ENCODE results near the gene FGGY. TPM values are rescaled to one million over a fixed set of nuclear protein-coding genes. Genes with fewer than 3 reads are reported as not detected.
"Not testable (repeated sequence)": the region's sequence is repeated elsewhere in the genome, so short reads cannot be mapped to it uniquely, and the experiment has no call there.

Gene FGGY
- total RNA-seq, 2 donors from 2014 or later: 12.4 to 17.9 TPM

GRCh38 chr1:59631561-59632255 lies 334.8 kb downstream of the FGGY start:
- H3K9me3 Mint-ChIP-seq: no peaks in the 10 kb centered on the region
- no peaks in the 10 kb centered on the region for H3K36me3 Mint-ChIP-seq (ENCODE audit: insufficient read depth in 2 of 2)
- no peak overlapping the region for H3K4me3 Mint-ChIP-seq
- H3K4me1 Mint-ChIP-seq (ENCODE audit: low read depth): no peaks in the 10 kb centered on the region
- H3K27me3 Mint-ChIP-seq (ENCODE audit: low read depth): no peaks in the 10 kb centered on the region
- DNase-seq (no peak), ATAC-seq (replicated peaks in 1 of 2) (no peak)
- H3K27ac Mint-ChIP-seq: no peak overlapping the region

GRCh38 chr1:59635097-59635496 lies 338.2 kb downstream of the FGGY start:
- Mint-ChIP-seq H3K4me1 (ENCODE audit: low read depth) (no peaks in the 10 kb centered on the region), H3K27me3 (ENCODE audit: low read depth) (no peaks in the 10 kb centered on the region), H3K27ac (no peak overlapping the region), H3K36me3 (ENCODE audit: insufficient read depth in 2 of 2) (no peaks in the 10 kb centered on the region), H3K9me3 (no peaks in the 10 kb centered on the region), H3K4me3 (no peak overlapping the region)
- ATAC-seq (replicated peaks in 1 of 2) (no peak), DNase-seq (no peak)

GRCh38 chr1:59638231-59638711 lies 341.4 kb downstream of the FGGY start:
- DNase-seq (no peak), ATAC-seq (replicated peaks in 1 of 2) (no peak)
- Mint-ChIP-seq H3K4me1 (ENCODE audit: low read depth) (no peaks in the 10 kb centered on the region), H3K9me3 (no peaks in the 10 kb centered on the region), H3K36me3 (ENCODE audit: insufficient read depth in 2 of 2) (no peaks in the 10 kb centered on the region), H3K27ac (no peak overlapping the region), H3K27me3 (ENCODE audit: low read depth) (no peaks in the 10 kb centered on the region), H3K4me3 (no peak overlapping the region)

DNA sequence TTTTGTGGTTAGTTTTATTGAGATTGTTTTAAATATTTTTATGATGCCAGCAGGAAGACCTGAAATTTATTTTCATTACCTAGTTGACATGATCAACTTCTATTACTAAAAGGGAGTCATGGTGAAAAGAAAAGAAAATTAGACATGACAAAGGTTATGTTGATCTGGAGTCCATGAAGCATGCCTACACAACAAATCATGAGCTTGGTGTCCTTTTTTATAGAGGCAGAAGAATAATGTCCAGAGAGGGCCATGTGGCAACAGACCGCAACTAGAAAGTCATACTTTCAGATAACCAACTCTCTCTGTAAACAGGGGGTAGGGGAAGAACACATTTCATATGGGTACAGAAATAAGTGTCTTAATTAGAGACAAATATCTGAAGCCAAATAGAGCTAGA lies 342.4 kb downstream of the FGGY start:
- Mint-ChIP-seq H3K36me3 (ENCODE audit: insufficient read depth in 2 of 2) (no peaks in the 10 kb centered on the region), H3K9me3 (no peaks in the 10 kb centered on the region), H3K4me3 (no peak overlapping the region), H3K4me1 (ENCODE audit: low read depth) (no peaks in the 10 kb centered on the region), H3K27me3 (ENCODE audit: low read depth) (no peaks in the 10 kb centered on the region), H3K27ac (no peak overlapping the region)
- ATAC-seq (replicated peaks in 1 of 2): no peak
- DNase-seq: no peak

DNA sequence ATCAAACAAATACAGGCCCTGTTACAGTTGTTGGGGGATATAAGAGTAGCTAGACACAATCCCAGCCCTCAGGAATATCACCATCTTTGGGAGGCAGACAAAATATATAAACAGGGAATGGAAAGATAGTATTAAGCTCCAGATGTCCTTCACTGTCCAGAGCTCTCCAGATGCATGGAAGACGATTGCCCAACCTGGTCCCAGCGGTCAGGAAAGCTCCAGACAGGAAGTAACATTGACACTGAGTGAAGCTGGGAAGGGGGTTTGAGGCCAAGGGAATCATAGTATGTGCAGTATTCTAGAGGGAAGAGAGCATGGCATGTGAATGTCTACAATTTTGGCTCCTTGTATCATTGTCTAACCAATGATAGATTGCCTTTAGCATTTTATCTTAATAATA lies 344.0 kb downstream of the FGGY start:
- H3K27me3 Mint-ChIP-seq (ENCODE audit: low read depth): no peaks in the 10 kb centered on the region
- DNase-seq (no peak), ATAC-seq (replicated peaks in 1 of 2) (no peak)
- no peak overlapping the region for H3K27ac Mint-ChIP-seq
- no peaks in the 10 kb centered on the region for H3K36me3 Mint-ChIP-seq (ENCODE audit: insufficient read depth in 2 of 2)
- no peaks in the 10 kb centered on the region for H3K4me1 Mint-ChIP-seq (ENCODE audit: low read depth)
- no peak overlapping the region for H3K4me3 Mint-ChIP-seq
- no peaks in the 10 kb centered on the region for H3K9me3 Mint-ChIP-seq

DNA sequence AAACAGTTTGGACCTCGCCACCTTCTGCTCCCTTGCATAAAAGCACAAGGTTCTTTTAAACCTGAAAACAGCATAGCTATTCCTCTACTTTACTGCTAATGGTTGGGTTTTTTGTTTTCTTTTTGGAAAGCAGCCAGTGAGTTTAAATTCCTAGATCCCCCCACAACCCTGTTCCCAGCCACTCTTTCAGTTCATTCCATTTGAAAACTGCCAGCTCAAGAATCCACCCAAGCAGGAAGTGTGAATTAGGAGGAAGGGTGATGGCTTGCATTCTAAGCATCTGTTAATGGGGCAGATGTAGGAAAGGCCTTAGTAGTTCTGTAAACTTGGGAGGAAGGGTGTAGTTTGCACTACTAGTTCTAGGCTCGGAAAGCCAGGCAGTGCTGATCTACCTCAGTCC lies 344.9 kb downstream of the FGGY start:
- Mint-ChIP-seq H3K27me3 (ENCODE audit: low read depth) (no peaks in the 10 kb centered on the region), H3K4me1 (ENCODE audit: low read depth) (no peaks in the 10 kb centered on the region), H3K27ac (no peak overlapping the region), H3K4me3 (no peak overlapping the region), H3K36me3 (ENCODE audit: insufficient read depth in 2 of 2) (peaks cover 0 to 2% of the 10 kb centered on the region in 2 donors), H3K9me3 (peaks cover 0 to 1% of the 10 kb centered on the region in 2 donors)
- DNase-seq: no peak
- ATAC-seq (replicated peaks in 1 of 2): no peak

GRCh38 chr1:59643526-59643925 lies 346.6 kb downstream of the FGGY start:
- H3K9me3 Mint-ChIP-seq: peaks cover 0 to 2% of the 10 kb centered on the region in 2 donors
- H3K4me1 Mint-ChIP-seq (ENCODE audit: low read depth): no peaks in the 10 kb centered on the region
- no peak for ATAC-seq (replicated peaks in 1 of 2)
- no peak overlapping the region for H3K27ac Mint-ChIP-seq
- no peak for DNase-seq
- peaks cover 0 to 2% of the 10 kb centered on the region in 2 donors for H3K36me3 Mint-ChIP-seq (ENCODE audit: insufficient read depth in 2 of 2)
- no peaks in the 10 kb centered on the region for H3K27me3 Mint-ChIP-seq (ENCODE audit: low read depth)
- H3K4me3 Mint-ChIP-seq: no peak overlapping the region

DNA sequence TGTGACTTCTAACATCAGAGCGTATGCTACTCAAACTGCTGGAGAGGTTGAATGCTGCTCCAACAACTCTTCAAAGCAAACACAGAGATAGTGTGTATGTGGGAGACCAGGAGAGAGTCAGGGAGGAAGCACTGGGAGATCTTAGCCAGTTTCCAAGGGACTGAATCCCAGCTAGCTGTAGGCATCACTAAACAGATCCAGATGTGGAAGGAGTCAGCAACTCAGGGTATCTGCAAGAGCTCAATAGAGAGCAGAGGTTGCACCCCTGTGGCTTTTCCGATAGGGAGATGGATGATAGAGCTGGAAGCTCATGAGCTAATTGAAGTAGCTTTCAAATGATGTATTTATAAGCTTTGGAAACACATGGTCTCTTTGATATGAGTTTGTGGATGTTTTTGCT lies 349.0 kb downstream of the FGGY start:
- Mint-ChIP-seq H3K4me1 (ENCODE audit: low read depth) (no peaks in the 10 kb centered on the region), H3K4me3 (no peak overlapping the region), H3K36me3 (ENCODE audit: insufficient read depth in 2 of 2) (peaks cover 0 to 2% of the 10 kb centered on the region in 2 donors), H3K27ac (no peak overlapping the region), H3K27me3 (ENCODE audit: low read depth) (no peaks in the 10 kb centered on the region), H3K9me3 (peaks cover 0 to 2% of the 10 kb centered on the region in 2 donors)
- ATAC-seq (replicated peaks in 1 of 2) (no peak), DNase-seq (no peak)

DNA sequence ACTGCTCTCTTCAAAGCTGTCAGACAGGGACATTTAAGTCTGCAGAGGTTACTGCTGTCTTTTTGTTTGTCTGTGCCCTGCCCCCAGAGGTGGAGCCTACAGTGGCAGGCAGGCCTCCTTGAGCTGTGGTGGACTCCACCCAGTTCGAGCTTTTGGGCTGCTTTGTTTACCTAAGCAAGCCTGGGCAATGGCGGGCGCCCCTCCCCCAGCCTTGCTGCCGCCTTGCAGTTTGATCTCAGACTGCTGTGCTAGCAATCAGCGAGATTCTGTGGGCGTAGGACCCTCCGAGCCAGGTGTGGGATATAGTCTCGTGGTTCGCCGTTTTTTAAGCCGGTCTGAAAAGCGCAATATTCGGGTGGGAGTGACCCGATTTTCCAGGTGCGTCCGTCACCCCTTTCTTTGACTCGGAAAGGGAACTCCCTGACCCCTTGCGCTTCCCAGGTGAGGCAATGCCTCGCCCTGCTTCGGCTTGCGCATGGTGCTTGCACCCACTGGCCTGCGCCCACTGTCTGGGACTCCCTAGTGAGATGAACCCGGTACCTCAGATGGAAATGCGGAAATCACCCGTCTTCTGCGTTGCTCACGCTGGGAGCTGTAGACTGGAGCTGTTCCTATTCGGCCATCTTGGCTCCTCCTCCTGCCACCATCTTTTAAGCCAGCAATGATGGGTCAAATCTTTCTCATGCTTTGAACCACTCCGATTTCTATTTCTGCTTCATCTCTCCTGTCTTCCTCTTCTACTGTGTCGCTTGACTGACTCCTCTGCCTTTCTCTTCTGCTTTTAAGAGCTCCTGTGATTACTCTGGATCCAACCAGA lies 356.5 kb downstream of the FGGY start:
- not testable (repeated sequence) for H3K27me3 Mint-ChIP-seq (ENCODE audit: low read depth); H3K36me3 Mint-ChIP-seq (ENCODE audit: insufficient read depth in 2 of 2); H3K4me1 Mint-ChIP-seq (ENCODE audit: low read depth); DNase-seq; H3K9me3 Mint-ChIP-seq; H3K4me3 Mint-ChIP-seq; ATAC-seq (replicated peaks in 1 of 2); H3K27ac Mint-ChIP-seq

- no peak for DNase-seq
- H3K4me3 Mint-ChIP-seq: no peak overlapping the region
- no peak overlapping the region for H3K27ac Mint-ChIP-seq
- H3K9me3 Mint-ChIP-seq: peaks cover 3 to 5% of the 10 kb centered on the region in 2 donors
- no peaks in the 10 kb centered on the region for H3K27me3 Mint-ChIP-seq (ENCODE audit: low read depth)
- no peak for ATAC-seq (replicated peaks in 1 of 2)
- no peaks in the 10 kb centered on the region for H3K4me1 Mint-ChIP-seq (ENCODE audit: low read depth)
- peaks cover 4 to 6% of the 10 kb centered on the region in 2 donors for H3K36me3 Mint-ChIP-seq (ENCODE audit: insufficient read depth in 2 of 2)
Measured at GRCh38 chr1:59653968-59654367, 357.1 kb downstream of the FGGY start.

- peaks cover 3 to 4% of the 10 kb centered on the region in 2 donors for H3K9me3 Mint-ChIP-seq
- H3K36me3 Mint-ChIP-seq (ENCODE audit: insufficient read depth in 2 of 2): peaks cover 2 to 4% of the 10 kb centered on the region in 2 donors
- H3K27ac Mint-ChIP-seq: no peak overlapping the region
- no peaks in the 10 kb centered on the region for H3K4me1 Mint-ChIP-seq (ENCODE audit: low read depth)
- no peaks in the 10 kb centered on the region for H3K27me3 Mint-ChIP-seq (ENCODE audit: low read depth)
- H3K4me3 Mint-ChIP-seq: no peak overlapping the region
- no peak for ATAC-seq (replicated peaks in 1 of 2)
- no peak for DNase-seq
Measured at GRCh38 chr1:59657873-59658465, 361.1 kb downstream of the FGGY start.

- Mint-ChIP-seq H3K36me3 (ENCODE audit: insufficient read depth in 2 of 2) (no peaks in the 10 kb centered on the region), H3K27ac (no peak overlapping the region), H3K27me3 (ENCODE audit: low read depth) (no peaks in the 10 kb centered on the region), H3K4me3 (no peak overlapping the region), H3K9me3 (no peaks in the 10 kb centered on the region), H3K4me1 (ENCODE audit: low read depth) (no peaks in the 10 kb centered on the region)
- DNase-seq: no peak
- ATAC-seq (replicated peaks in 1 of 2): no peak
Measured at GRCh38 chr1:59664166-59664565, 367.3 kb downstream of the FGGY start.

- ATAC-seq (replicated peaks in 1 of 2) (no peak), DNase-seq (no peak)
- no peaks in the 10 kb centered on the region for H3K27me3 Mint-ChIP-seq (ENCODE audit: low read depth)
- no peak overlapping the region for H3K27ac Mint-ChIP-seq
- no peaks in the 10 kb centered on the region for H3K36me3 Mint-ChIP-seq (ENCODE audit: insufficient read depth in 2 of 2)
- H3K9me3 Mint-ChIP-seq: no peaks in the 10 kb centered on the region
- H3K4me3 Mint-ChIP-seq: no peak overlapping the region
- no peaks in the 10 kb centered on the region for H3K4me1 Mint-ChIP-seq (ENCODE audit: low read depth)
Measured at GRCh38 chr1:59666106-59666505, 369.2 kb downstream of the FGGY start.
